SKM-1 treated with dmso at 0.1 percent for 144 hours (cell line): Measurements from ENCODE around the gene CAD.
"Not testable (repeated sequence)": the region's sequence is repeated elsewhere in the genome, so short reads cannot be mapped to it uniquely, and the experiment has no call there.

Experiments used
- DNase-seq: peaks from one replicate; lab custom pipeline; 2025; ENCODE audit not compliant: unreplicated experiment; lab: John Stamatoyannopoulos, UW

The CAD gene

GRCh38 chr2:27251766-27252165, 34.6 kb downstream of the CAD start:
- no peak for DNase-seq

- DNase-seq, result no peak
Measured at GRCh38 chr2:27255187-27255586, 38.0 kb downstream of the CAD start.

- no peak for DNase-seq
Measured at GRCh38 chr2:27255660-27256059, 38.5 kb downstream of the CAD start.

DNA sequence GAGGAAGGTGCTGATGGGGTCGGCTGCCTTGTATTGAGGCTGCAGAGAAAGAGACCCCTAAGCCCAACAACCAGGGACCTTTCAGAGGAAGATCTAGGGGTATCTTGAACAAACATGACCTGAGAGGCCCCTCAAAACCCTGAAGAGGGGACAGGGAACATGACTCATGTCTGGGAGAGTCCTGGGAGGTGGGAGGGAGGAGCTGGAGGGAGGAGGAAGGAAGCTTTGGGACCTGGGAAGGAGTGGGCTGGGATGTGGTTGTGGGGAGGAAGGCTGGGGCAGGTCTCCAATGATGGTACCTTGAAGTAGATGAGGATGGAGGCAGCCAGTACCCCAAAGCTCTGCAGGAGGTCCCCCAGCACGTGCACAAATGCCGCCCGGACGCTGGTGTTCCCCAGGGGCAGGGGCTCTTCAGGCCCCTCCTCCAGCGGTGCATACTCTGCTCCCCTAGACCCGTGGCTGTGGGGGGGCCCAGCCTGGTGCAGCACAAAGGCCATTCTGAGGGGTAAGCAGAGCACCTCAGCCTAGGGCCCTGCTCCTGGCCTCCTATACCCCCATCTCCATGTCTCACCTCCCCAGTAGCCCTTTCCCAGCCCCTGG, 39.8 kb downstream of the CAD start:
- DNase-seq, result no peak

- DNase-seq, result no peak
Measured at GRCh38 chr2:27258051-27258450, 40.9 kb downstream of the CAD start.

DNA sequence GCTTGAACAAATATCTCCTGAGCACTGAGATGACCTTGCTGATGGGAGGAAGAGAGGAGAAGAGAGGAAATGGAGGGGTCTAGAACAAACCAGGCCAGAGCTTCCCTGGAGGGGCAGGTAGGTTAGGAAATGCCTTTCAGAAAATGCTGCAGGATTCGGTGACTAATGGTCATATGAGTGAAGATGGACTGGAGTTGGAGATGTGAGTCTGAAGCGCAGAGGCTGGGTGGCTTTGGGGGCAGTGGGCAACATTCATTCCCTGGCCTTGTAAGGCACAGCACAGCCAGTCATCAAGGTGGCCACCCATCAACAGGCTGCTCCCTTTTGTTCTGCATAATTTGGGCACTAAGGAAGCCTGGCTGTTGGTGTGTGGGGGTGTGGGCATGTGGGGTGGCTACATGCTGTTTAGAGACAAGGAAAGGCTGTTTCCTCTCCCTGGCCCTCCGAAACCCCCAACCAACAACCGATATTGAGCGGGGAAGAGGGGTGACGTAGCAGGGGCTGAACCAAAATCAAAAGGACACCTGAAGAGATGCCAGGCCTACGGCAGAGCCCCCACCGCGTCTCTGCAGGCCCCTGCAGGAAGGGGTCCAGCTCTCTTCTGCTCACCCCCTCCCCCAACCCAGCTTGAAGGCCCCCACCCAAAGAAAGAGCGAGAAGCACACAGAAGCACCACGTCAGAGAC, 44.2 kb downstream of the CAD start:
- DNase-seq, result no peak

DNA sequence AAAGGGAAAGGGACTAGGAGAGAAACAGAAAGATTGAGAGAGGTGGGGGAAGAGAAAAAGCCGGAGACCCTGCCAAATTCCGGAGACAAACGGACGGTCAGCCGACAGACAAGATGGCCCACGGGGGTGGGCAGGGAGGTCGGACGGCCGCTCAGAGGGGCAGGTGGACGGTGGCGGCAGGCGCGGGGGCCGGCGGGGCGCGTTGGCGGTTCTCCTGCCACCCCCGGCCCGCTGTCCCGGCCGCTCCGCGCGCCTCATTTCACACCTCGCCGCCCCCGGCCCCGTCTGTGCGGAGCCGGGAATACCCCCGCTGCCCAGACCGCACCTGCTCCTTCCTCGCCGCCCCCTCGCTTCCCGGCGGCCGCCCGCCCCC, 44.7 kb downstream of the CAD start:
- DNase-seq, result no peak

DNA sequence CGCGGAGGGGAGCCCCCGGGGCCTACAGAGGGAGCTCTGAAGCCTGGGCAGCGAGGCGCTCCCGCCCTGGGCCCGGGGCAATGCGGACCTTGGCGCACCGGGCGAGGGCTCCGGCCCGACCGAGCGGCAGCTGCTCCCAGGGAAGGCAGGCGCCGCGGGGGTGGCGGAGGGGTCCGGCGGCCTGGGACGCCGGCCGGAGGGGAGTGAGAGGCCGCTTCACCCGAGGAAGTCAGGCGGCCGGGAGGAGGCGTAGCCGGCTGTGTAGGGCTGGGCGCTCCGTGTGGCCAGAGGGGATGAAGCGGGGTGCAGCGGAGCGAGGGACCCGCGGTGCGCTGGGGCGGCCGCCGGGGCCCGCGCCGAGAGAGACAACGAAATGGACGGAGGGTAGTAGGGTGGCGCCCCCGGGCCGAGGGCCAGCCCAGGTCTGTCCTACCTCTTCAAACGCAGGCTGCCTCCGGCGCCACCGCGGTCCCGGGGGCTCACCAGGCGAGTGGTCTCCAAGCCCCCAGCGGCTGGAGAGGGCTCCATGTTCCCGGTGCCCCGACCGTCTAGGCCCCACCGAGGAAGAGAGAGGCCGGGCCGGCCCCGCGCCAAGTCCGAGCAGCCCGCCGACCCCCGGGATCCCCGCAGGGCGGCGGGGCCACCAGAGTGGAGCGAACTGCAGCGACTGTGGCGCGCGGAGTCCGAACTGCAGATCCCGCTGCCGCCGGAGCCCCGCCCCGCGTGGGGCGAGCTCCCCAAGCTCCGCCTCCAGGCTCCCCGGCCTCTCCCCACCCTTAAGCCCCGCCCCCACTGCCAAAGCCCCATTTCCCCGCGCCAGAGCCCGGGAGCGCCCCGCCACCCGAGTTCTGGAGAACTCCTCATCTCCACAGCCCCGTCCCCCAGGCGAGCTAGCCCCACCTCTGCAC, 45.5 kb downstream of the CAD start, which contains the start of gene SLC30A3:
SLC30A3 (minus strand) TSS at position 669 of the 908 bp plus-strand sequence; CDS start at position 528, 141 bp downstream.
- DNase-seq, result no peak

GRCh38 chr2:27263287-27264252, 46.4 kb downstream of the CAD start:
- no peak for DNase-seq

DNA sequence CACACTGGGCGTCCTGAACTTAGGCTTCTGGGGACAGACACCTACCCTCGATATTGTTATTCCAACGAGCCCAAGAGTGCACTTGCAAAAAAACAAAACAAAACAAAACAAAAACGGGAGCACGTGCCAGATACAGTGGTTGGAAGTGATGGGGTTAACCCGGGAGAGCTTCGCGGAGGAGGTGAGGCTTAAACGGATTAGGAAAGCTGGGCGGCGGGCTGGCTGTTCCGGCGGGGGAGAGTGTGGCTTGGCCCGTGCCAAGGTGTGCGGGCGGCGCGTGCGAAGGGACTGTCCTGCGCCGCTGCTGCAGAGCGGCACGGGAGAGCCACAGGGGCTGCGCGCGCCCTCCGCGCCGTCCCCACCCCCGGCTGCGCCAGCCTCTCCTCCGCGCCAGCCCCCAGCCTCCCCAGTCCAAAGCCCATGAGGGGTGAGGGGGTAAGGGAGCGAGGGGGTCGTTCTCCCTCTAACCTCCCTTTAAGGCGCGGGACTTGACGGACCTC, 47.1 kb downstream of the CAD start:
- no peak for DNase-seq

DNA sequence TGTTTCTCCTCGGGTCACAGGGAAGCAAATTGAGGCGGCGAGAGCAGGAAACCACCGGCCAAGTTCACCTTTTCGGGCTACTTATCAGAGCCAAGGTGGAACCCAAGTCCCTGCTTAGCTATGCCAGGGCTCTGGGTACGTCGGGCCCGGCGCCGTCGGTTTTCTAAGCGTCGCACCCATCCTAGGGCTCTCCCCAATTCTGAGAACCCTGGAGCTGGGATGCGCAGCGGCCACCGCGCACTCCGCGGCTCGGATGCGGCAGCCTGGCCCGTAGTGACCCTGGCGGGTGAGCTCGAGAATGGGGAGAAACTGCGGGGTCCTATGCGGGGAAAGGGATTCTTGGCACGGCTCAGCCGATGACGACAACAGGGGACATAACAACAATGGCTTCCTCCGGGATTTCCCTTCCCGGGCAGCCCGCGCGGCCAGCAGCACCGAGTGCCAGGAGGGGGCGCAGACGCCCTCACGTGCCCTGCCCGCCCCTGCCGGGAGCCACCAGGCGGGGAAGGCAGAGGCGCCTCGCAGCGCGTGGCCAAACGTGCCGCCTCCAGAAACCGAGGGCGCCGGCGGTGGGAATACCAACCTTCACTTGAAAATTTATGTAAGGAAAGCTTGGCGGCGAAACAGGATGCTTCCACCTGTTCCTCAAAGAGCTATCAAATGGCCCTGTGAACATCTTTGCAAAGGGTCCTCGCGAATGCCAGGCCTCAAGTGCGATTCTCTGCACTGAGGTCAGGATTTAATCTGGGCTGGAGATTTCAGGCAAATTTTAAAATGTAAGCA, 47.8 kb downstream of the CAD start:
- DNase-seq, result peak; percentile 35

- no peak for DNase-seq
Measured at GRCh38 chr2:27265536-27265870, 48.3 kb downstream of the CAD start.

- not testable (repeated sequence) for DNase-seq
Measured at GRCh38 chr2:27268296-27268695, 51.1 kb downstream of the CAD start.

DNA sequence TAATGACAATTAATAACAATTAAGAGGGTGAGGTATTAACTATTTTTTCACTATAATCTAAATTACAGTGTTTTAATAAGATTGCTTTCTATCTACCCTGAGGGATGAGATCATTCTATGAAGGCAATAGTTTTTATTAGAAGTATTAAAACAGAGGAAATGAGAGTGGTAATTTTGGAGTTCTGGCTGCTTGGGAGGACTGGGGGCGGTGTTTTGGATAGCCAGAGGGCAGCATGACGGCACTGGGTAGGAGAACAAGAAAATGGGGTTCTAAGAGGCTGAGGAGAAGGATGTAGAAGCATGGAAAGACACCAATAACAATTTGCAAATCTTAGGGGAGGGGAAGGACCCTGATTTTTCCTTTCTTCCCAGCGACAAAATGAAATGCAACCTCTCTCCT, 53.0 kb downstream of the CAD start:
- no peak for DNase-seq

GRCh38 chr2:27270670-27271069, 53.5 kb downstream of the CAD start:
- DNase-seq, result no peak

GRCh38 chr2:27271631-27272340, 54.6 kb downstream of the CAD start:
- no peak for DNase-seq

DNA sequence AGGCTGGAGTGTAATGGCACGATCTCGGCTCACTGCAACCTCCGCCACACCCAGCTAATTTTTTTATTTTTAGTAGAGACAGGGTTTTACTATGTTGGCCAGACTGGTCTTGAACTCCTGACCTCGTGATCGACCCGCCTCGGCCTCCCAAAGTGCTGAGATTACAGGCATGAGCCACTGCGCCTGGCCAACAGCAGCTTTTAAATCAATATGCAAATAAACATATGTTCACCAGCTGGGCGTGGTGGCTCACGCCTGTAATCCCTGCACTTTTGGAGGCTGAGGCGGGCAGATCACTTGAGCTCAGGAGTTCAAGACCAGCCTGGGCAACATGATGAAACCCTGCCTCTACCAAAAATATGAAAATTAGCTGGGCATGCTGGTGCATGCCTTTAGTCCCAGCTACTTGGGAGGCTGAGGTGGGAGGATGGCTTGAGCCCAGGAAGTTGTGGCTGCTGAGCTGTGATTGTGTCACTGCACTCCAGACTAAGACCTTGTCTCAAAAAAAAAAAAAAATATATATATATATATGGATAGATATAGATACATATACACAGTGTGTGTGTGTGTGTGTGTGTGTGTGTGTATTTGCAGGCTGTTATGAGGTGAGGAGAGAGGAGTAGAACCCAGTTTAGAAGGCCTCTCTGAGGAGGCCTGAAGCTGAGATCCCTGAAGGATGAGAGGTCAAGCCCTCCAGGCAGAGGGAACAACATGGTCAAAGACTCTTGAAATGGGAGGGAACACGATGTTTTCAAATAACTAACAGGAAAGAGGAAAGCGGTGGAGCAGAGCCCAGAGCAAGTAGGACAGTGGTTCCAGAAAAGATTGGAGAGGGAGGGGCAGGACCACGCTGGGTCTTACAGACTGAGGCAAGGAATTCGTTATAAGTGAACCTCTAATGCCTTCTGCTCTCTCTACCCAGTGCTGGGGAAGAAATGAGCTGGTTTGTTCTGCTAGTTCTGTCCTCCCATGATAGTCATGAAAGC, 55.7 kb downstream of the CAD start:
- not testable (repeated sequence) for DNase-seq
